Measurements from ENCODE around the gene GALR3. TPM values are rescaled to one million over a fixed set of nuclear protein-coding genes. Genes with fewer than 3 reads are reported as not detected.
"Not testable (repeated sequence)": the region's sequence is repeated elsewhere in the genome, so short reads cannot be mapped to it uniquely, and the experiment has no call there.

GALR3 gene, protein sequence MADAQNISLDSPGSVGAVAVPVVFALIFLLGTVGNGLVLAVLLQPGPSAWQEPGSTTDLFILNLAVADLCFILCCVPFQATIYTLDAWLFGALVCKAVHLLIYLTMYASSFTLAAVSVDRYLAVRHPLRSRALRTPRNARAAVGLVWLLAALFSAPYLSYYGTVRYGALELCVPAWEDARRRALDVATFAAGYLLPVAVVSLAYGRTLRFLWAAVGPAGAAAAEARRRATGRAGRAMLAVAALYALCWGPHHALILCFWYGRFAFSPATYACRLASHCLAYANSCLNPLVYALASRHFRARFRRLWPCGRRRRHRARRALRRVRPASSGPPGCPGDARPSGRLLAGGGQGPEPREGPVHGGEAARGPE
- not detected in 2 replicates for total RNA-seq (2014; rRNA removed)
- not detected for polyA plus RNA-seq (2012)

DNA sequence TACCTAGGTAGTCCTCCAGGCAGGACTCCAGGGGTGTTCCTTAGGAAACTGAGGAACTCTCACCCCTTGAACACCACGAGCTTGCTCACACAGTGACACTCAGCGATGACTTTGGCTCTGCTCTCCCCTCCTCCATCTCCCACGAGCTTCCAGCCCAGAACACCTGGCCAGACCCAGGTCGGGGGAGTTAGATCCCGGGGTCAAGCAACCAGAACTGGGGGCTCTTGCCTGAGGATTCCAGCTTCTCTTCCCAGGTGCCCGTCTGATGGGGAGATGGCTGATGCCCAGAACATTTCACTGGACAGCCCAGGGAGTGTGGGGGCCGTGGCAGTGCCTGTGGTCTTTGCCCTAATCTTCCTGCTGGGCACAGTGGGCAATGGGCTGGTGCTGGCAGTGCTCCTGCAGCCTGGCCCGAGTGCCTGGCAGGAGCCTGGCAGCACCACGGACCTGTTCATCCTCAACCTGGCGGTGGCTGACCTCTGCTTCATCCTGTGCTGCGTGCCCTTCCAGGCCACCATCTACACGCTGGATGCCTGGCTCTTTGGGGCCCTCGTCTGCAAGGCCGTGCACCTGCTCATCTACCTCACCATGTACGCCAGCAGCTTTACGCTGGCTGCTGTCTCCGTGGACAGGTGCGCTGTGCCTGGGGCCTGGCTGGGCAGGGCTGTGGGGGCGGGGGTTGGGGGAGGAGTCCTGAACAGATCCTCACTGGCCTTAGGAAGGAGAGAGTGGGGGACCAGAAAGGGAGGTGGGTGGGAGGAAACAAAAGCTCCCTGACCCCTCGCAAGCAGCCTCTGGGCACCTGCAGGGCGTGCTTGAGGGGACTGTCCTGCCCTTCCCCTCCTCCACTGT is at the start of gene GALR3:
TSS of gene GALR3 (plus strand) at position 249 of the 852 bp plus-strand sequence. CDS start at position 274, 25 bp downstream.
- DNase-seq (ENCODE audit: low read depth): no peak

DNA sequence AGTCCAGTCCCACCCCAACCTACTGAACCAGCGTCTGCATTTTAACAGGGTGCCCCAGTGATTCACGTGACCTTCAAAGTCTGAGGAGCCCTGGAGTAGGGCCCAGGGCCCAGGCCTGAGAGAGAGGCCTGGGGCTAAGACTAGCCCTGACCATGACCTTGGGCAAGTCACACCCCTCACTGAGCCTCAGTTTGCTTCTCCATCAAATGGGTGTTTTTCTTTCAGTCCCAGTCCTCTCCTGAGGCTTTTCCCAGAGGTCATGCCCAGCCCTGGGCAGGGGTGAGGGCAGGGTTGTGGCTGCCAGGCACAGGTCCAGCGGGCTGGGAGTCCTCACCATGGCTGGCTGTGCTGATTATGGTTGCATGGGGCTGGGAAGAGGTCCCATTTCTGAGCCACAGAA is 48.5 kb upstream of the GALR3 start:
- DNase-seq (ENCODE audit: low read depth): no peak

GRCh38 chr22:37775785-37776638 is 47.2 kb upstream of the GALR3 start:
- DNase-seq (ENCODE audit: low read depth): peak; percentile 70

- DNase-seq (ENCODE audit: low read depth): no peak
Measured at GRCh38 chr22:37776639-37777005, 46.6 kb upstream of the GALR3 start.

DNA sequence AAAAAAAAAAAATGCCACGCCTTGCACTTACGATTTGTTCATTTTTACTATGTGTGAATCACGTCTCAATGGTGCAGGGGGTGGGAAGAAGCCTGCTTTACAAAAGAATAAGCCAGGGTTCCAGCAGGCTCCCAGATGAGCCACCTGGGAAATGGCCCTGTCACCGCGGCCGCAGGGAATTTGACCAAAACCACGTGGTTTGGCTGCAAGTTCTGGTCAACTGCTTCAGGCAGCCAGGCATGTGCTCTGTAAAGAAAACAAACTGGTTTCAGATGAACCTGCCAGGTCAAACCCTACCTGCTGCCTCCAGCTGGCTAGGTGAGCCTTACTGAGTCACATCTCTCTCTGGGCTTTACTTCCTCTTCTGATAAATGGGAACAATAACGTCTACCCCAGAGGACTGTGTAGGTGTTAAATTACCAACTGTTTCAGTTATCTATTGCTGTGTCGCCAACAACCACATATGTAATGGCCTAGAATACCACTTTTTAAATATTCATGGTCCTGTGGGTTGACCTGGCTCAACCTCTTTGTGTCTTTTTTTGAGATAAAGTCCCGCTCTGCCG is 46.0 kb upstream of the GALR3 start:
- DNase-seq (ENCODE audit: low read depth): peak; percentile 82

DNA sequence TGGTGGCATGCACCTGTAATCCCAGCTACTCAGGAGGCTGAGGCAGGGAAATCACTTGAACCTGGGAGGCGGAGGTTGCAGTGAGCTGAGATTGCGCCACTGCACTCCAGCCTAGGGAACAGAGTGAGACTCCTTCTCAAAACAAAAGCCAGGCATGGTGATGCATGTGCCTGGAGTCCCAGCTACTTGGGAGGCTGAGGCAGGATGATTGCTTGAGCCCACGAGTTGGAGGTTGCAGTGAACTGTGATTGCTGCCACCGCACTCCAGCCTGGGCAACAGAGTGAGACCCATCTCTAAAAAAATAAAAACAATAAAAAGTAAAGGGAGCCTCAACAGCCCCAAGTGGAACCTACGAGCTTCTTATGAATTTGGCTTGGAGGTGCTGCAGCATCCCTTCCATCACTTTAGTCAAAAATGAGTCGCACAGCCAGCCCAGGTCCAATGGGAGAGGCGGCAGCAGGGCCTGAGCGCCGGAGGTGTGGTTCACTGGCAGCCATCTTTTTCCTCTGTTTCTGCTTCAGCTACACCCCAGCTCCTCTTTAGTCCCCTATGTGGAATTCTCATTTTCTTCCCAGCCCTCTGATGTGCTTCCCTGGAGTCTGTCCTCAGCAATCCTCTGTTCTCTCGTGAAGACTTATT is 44.7 kb upstream of the GALR3 start:
- DNase-seq (ENCODE audit: low read depth): no peak

DNA sequence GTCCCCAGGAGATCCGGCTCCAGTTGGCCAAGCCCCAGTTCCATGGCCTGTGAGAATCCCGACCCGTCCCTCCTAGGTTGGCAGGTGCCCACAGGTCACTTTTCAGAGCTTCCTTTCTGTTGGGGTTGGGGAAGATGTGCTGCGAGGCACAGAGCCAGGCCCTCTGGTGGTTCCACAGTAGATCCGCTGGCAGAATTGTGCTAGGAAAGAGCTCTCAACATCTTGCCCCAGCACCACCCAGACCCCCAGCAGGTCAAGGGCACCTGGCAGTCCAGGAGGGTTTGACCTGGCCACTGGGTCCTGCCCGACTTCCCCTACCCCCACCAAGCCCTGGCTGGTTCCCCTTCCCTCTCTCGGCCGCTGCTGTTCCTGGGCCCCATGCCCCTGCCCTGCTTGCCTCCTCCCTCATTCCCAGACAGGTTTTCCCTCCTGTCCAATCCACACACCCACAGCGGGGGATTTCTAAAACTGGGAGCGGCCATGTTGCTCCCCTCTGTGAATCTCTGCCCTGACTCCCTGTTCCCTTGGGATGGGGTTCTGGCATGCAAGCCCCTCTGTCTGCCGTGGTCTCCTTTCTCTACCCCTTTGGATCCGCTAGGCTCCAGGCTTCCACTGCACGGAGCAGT is 41.6 kb upstream of the GALR3 start:
- no peak for DNase-seq (ENCODE audit: low read depth)

DNA sequence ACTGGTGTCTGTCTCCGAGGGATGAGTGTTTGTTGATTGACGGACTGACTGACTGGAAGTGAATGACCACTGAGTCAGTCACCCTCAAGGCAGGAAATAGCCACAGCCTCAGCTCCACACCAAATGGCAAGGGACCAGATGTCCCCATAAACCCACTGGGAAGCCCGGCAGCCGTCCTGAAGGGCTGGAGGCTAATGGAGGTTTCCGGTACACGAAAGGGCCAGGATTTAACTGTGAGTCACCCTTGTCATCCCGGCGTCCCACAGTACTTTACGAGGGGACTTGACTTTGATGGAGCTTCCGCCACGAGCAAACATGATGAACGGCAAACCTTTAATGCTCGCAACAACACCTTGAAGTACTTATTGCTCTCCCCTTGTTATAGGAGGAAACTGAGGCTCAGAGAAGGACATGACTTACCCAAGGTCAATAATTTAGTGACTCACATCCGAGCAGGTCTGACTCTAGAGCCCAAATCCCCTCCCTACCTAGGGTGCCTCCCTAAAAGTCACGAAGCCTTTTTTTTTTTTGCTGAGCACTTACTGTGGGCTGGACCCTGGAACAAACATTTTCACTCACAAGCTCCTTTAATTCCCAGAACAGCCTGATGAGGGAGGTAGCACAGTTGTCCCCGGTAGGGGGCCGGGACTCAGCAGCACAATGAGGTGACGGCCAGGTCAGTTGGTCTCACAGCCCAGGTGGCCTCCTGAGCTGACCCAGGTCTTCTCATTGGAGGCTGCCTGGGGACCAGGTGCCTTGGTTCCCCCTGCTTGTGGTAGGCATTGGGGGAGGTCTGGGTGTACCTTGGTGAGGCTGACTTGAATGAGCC is 40.6 kb upstream of the GALR3 start:
- DNase-seq (ENCODE audit: low read depth): peak; percentile 45

GRCh38 chr22:37784829-37785495 is 38.2 kb upstream of the GALR3 start:
- no peak for DNase-seq (ENCODE audit: low read depth)

DNA sequence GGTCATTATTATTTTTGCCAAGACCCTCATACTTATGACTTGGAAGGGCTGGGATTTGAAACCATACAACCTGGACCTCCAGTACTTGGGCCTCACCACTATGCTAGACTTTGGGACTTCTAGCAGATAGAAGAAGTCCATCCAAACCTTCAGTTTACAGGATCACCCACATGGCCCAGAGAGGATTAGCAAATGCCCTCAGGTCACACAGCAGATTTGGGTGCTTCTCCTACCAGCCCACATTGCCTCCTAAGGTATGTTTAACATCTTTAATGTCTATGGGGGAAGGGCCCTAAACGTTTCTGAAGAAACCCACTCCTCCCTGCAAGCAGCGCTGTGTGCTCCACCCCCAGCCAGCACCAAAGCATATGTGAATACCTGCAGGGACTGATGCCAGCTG is 32.9 kb upstream of the GALR3 start:
- DNase-seq (ENCODE audit: low read depth): no peak

DNA sequence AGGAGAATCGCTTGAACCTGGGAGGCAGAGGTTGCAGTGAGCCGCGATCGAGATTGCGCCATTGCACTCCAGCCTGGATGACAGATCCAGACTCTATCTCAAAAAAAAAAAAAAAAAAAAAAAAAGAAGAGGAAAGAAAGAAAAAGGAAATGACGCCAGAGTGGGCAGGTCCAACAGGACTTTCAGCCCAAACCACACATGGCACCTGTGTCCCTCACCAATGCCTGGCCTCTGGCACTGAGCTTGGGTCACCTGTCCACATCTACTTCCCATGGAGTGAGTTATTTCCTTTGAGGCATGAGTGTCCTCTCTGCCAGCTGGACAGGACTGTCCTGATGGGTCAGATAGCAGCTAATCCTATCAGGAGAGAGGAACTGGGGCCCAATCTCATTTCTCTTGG is 30.7 kb upstream of the GALR3 start:
- no peak for DNase-seq (ENCODE audit: low read depth)

DNA sequence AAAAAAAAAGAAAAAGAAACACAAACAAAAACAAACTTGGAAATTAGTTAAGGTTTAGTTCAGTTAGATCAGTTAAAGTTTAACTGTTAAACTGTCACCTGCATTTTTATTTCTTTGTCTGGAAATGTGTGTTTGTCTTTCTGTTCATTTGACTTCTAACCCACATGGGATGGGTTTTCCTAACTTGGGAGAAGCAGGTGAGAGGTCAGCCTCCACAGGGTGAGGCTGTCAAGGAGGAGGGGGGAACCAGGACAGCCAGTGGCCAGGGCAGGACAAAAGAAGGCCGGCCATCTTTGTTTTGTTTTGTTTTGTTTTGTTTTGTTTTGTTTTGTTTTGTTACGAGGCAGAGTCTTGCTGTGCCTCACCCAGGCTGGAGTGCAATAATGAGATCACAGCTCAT is 28.8 kb upstream of the GALR3 start:
- no peak for DNase-seq (ENCODE audit: low read depth)

DNA sequence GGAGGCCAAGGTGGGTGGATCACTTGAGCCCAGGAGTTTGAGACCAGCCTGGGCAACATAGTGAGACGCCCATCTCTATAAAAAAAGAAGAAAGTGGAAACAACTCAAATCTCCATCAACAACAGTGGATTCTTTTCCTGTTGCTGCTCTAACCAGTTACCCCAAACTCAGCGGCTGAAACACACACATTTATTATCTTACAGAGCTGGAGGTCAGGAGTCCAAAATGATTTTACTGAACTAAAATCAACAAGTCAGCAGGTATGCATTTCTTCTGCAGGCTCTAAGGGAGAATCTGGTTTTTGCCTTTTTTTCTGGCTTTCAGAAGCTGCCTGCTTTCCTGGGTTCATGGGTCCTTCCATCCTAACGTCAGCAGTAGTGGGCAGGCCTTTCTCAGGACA is 27.1 kb upstream of the GALR3 start:
- no peak for DNase-seq (ENCODE audit: low read depth)

GRCh38 chr22:37797259-37797658 is 25.9 kb upstream of the GALR3 start:
- DNase-seq (ENCODE audit: low read depth): not testable (repeated sequence)

- no peak for DNase-seq (ENCODE audit: low read depth)
Measured at GRCh38 chr22:37797874-37798500, 25.2 kb upstream of the GALR3 start.

- DNase-seq (ENCODE audit: low read depth): not testable (repeated sequence)
Measured at GRCh38 chr22:37799979-37800378, 23.2 kb upstream of the GALR3 start.

DNA sequence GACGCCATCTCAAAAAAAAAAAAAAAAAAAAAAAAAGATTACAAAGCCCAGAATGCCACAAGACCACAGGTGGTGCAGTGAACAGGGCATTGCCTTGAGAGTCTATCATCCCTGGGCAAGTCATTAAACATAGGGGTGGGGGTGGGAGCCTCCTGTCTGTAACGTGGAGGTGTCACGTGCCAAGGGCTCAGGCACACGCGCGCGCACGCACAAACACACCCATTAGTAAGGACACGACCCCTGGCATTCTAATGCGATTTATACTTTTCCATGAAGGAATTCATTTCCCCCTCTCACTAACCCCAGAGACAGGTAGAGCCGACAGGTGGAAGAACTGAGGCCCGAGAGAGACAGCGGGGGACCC is 21.3 kb upstream of the GALR3 start:
- no peak for DNase-seq (ENCODE audit: low read depth)

GRCh38 chr22:37802310-37803194 is 20.6 kb upstream of the GALR3 start:
- DNase-seq (ENCODE audit: low read depth): no peak

Data from LHCN-M2 (cell line).